Ovary (tissue), 3 donors: ENCODE measurements around the gene PRICKLE3.
"Not testable (repeated sequence)": the region's sequence is repeated elsewhere in the genome, so short reads cannot be mapped to it uniquely, and the experiment has no call there.

Experiments used
- POLR2A ChIP-seq: fragments of 450-650 bp; IDR thresholded peaks from one replicate; pipeline ENCODE4 v1.6.1; 2017; ENCODE audit warnings: antibody characterized with exemption, mild to moderate bottlenecking, moderate library complexity
- TF ChIP-seq, protein P1 (sequence below), 3 donors: fragments of 450-650 bp in 2 of 3; fragments of 200-600 bp in 1 of 3; IDR thresholded peaks; one replicate each; pipeline versions ENCODE4 v1.5.1 to v1.8.0; 2016 to 2022; ENCODE audit warnings: antibody characterized with exemption in 3 of 3, mild to moderate bottlenecking in 1 of 3
- donor health status: DM: no; HTN: no; CAD: no.

DNA sequence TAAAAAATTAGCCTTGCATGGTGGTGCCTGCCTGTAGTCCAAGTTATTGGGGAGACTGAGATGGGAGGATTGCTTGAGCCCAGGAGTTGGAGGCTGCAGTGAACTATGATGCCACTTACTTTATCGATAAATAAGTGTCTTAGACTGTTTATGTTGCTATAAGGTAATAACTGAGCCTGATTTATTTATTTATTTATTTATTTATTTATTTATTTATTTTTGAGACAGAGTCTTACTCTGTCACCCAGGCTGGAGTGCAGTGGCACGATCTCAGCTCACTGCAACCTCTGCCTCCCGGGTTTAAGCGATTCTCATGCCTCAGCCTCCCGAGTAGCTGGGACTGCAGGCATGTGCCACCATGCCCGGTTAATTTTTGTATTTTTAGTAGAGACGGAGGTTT, 53.9 kb downstream of the PRICKLE3 start:
- TF ChIP-seq, protein P1, sequence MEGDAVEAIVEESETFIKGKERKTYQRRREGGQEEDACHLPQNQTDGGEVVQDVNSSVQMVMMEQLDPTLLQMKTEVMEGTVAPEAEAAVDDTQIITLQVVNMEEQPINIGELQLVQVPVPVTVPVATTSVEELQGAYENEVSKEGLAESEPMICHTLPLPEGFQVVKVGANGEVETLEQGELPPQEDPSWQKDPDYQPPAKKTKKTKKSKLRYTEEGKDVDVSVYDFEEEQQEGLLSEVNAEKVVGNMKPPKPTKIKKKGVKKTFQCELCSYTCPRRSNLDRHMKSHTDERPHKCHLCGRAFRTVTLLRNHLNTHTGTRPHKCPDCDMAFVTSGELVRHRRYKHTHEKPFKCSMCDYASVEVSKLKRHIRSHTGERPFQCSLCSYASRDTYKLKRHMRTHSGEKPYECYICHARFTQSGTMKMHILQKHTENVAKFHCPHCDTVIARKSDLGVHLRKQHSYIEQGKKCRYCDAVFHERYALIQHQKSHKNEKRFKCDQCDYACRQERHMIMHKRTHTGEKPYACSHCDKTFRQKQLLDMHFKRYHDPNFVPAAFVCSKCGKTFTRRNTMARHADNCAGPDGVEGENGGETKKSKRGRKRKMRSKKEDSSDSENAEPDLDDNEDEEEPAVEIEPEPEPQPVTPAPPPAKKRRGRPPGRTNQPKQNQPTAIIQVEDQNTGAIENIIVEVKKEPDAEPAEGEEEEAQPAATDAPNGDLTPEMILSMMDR (IDR thresholded peaks at IDR 0.05) = not testable (repeated sequence)
- TF ChIP-seq POLR2A = not testable (repeated sequence)
